ENCODE data around the gene PCDHAC1. TPM values are rescaled to one million over a fixed set of nuclear protein-coding genes. Genes with fewer than 3 reads are reported as not detected.

The PCDHAC1 gene
- total RNA-seq, 1 experiment from 2014 or later, result 6.2 TPM

DNA sequence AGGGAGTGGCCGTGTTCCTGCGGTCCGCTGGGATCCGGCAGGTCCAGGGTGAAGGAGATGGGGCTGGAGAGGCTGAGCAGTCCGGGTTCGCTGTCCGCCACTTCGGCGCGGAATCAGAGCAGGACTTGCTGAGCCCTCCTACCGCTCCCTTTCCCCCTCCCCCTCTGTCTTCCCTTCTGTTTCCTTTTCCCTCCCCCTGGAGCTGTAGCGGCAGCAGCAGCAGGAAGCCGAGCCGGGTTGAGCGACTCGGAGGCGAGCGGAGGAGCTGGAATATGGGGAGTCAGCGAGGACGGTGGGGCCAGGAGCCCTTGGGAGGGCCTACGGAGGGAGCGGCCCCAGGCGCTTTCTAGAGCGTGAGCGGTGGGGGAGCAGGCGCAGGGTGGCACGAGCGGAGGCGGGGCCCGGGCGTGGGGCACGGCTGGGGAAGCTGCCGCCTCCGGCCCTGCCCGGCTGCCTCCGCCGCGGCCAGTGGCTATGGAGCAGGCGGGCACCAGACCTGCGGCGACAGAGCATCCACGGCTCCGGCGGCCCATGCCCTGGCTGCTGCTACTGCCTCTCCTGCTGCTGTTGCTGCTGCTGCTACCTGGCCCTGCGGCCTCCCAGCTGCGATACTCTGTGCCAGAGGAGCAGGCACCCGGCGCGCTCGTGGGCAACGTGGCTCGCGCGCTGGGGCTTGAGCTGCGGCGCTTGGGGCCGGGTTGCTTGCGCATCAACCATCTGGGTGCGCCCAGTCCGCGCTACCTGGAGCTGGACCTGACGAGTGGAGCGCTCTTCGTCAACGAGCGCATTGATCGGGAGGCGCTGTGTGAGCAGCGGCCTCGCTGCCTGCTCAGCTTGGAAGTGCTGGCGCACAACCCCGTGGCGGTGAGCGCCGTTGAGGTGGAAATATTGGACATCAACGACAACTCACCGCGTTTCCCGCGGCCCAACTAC, 40.5 kb downstream of the PCDHAC1 start, which contains the start of gene PCDHAC2:
Gene PCDHAC2 (plus strand): TSS at position 184 of the 933 bp plus-strand sequence. CDS start 291 bp downstream, at position 475.
- CTCF ChIA-PET, result interaction anchor here (0.6 to 1.4 kb wide), 4 partner anchors 74 to 145 kb away, joined by 4 to 7 read pairs (median 4); partner anchors contain the start of gene PCDHA5
- H3K9me3 ChIP-seq (ENCODE audit: low read length), result no peaks in the 10 kb centered on the region
- H3K9me2 ChIP-seq (replicated peaks; ENCODE audit: low read length), result no peaks in the 10 kb centered on the region
- H3K4me1 ChIP-seq (ENCODE audit: insufficient read depth, low read length), result peaks cover 21% of the 10 kb centered on the region
- H3K27me3 ChIP-seq (ENCODE audit: low read length), result no peaks in the 10 kb centered on the region
- H3K36me3 ChIP-seq (ENCODE audit: low read depth, low read length), result no peaks in the 10 kb centered on the region
- H4K20me1 ChIP-seq (ENCODE audit: low read length), result no peaks in the 10 kb centered on the region
- DNase-seq (peak; percentile 60), ATAC-seq (peak; percentile 79)
- BruUV-seq (replicated peaks), result no TSS peak
- H3K27ac ChIP-seq (ENCODE audit: low read length), result no peak within 1 kb of the TSS
- peak within 1 kb of the TSS; percentile 94 for H2AFZ ChIP-seq (ENCODE audit: low read length)
- no peaks in the 10 kb centered on the region for H3F3A ChIP-seq (ENCODE audit: low read length, unreplicated experiment)
- intact Hi-C loops (cut with micrococcal nuclease), result loop anchor here (1.0 to 5.0 kb wide), 3 partner anchors 36 to 74 kb away; partner anchors contain the start of gene PCDHAC1
- peaks cover 11% of the 10 kb centered on the region; the same call in 1 of the 2 replicates for H3K79me2 ChIP-seq (ENCODE audit: low read length)
- peak within 1 kb of the TSS; percentile 90 for H3K4me3 ChIP-seq (ENCODE audit: low read length)
- TF ChIP-seq EZH2phosphoT487 (IDR thresholded peaks at IDR 0.05; ENCODE audit: borderline replicate concordance, low read length) (0 out of 2 replicates have a peak, but pooled peaks have one; percentile 50), EZH2 (IDR thresholded peaks at IDR 0.05; ENCODE audit: low read length, unreplicated experiment) (no peak), CTCF (conservative IDR thresholded peaks at IDR 0.05; ENCODE audit: low read depth, low read length) (no peak)
- POLR2A ChIA-PET (ENCODE audit: unreplicated experiment), result interaction anchor here (0.6 to 1.7 kb wide), 4 partner anchors 17 to 1648 kb away, joined by 4 to 6 read pairs (median 4); no protein-coding TSS in a partner anchor
- peak within 1 kb of the TSS; percentile 97 for H3K4me2 ChIP-seq (ENCODE audit: low read length)
- H3K9ac ChIP-seq (ENCODE audit: low read length), result peak within 1 kb of the TSS; percentile 42; the same call in 1 of the 2 replicates

DNA sequence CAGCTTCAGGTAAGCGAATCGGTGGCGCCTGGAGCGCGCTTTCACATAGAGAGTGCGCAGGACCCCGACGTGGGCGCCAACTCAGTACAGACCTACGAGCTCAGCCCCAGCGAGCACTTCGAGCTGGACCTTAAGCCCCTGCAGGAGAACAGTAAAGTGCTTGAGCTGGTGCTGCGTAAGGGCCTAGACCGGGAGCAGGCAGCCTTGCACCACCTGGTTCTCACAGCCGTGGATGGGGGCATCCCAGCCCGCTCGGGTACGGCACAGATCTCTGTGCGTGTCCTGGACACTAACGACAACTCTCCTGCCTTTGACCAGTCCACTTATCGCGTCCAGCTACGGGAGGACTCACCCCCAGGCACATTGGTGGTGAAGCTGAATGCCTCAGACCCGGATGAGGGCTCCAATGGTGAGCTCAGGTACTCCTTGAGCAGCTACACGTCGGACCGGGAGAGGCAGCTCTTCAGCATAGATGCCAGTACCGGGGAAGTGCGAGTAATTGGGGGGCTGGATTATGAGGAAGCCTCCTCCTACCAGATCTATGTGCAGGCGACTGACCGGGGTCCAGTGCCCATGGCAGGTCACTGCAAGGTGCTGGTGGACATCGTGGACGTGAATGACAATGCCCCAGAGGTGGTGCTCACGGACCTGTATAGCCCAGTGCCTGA, 41.3 kb downstream of the PCDHAC1 start:
- ATAC-seq, result no peak
- 0 out of 2 replicates have a peak overlapping the region, but pooled peaks have one; percentile 94 for H2AFZ ChIP-seq (ENCODE audit: low read length)

More for the DNA sequence above, 41.3 kb downstream of the PCDHAC1 start:
- Histone ChIP-seq H3K27me3 (ENCODE audit: low read length) (no peaks in the 10 kb centered on the region), H3K4me1 (ENCODE audit: insufficient read depth, low read length) (peaks cover 21% of the 10 kb centered on the region), H3K27ac (ENCODE audit: low read length) (no peak overlapping the region), H3K79me2 (ENCODE audit: low read length) (peaks cover 18% of the 10 kb centered on the region; the same call in 1 of the 2 replicates), H3K36me3 (ENCODE audit: low read depth, low read length) (no peaks in the 10 kb centered on the region), H3K4me3 (ENCODE audit: low read length) (peak overlapping the region; percentile 90; the same call in 1 of the 2 replicates), H3K4me2 (ENCODE audit: low read length) (peak overlapping the region; percentile 97; the same call in 1 of the 2 replicates), H3K9me2 (replicated peaks; ENCODE audit: low read length) (no peaks in the 10 kb centered on the region), H4K20me1 (ENCODE audit: low read length) (no peaks in the 10 kb centered on the region), H3K9me3 (ENCODE audit: low read length) (no peaks in the 10 kb centered on the region), H3K9ac (ENCODE audit: low read length) (no peak overlapping the region), H3F3A (ENCODE audit: low read length, unreplicated experiment) (no peaks in the 10 kb centered on the region)
- intact Hi-C loops (cut with micrococcal nuclease), result loop anchor here (5.0 kb wide), 2 partner anchors 35 to 40 kb away; partner anchors contain the start of gene PCDHAC1
- ChIA-PET CTCF (interaction anchor here (1.4 kb wide), 1 partner anchor 146 kb away, joined by 7 read pairs; the partner anchor contains the start of gene PCDHA5), POLR2A (ENCODE audit: unreplicated experiment) (no interaction called here)
- no peak for DNase-seq
- TSS peak; percentile 17 for BruUV-seq (replicated peaks)
- TF ChIP-seq EZH2 (IDR thresholded peaks at IDR 0.05; ENCODE audit: low read length, unreplicated experiment), result no peak
- TF ChIP-seq CTCF (conservative IDR thresholded peaks at IDR 0.05; ENCODE audit: low read depth, low read length), result no peak
- TF ChIP-seq EZH2phosphoT487 (IDR thresholded peaks at IDR 0.05; ENCODE audit: borderline replicate concordance, low read length), result no peak

All from PC-3 (cell line).